Measurements from ENCODE around the gene IL31RA.
"Not testable (repeated sequence)": the region's sequence is repeated elsewhere in the genome, so short reads cannot be mapped to it uniquely, and the experiment has no call there.

The IL31RA gene

GRCh38 chr5:55927861-55928655, 76.9 kb downstream of the IL31RA start:
- DNase-seq, result no peak

GRCh38 chr5:55929020-55929799, 78.1 kb downstream of the IL31RA start:
- no peak for DNase-seq

GRCh38 chr5:55932700-55933099, 81.5 kb downstream of the IL31RA start:
- DNase-seq, result no peak

- DNase-seq, result no peak
Observed at GRCh38 chr5:55933377-55934114, 82.4 kb downstream of the IL31RA start.

- DNase-seq, result no peak
Observed at GRCh38 chr5:55934115-55934613, 83.0 kb downstream of the IL31RA start.

- DNase-seq, result no peak
Observed at GRCh38 chr5:55934720-55935119, 83.6 kb downstream of the IL31RA start.

- no peak for DNase-seq
Observed at GRCh38 chr5:55935371-55935770, 84.2 kb downstream of the IL31RA start.

GRCh38 chr5:55936100-55936693, 85.0 kb downstream of the IL31RA start:
- DNase-seq, result peak; percentile 57

GRCh38 chr5:55937598-55937997, 86.4 kb downstream of the IL31RA start:
- DNase-seq, result not testable (repeated sequence)

GRCh38 chr5:55941154-55941553, 90.0 kb downstream of the IL31RA start:
- not testable (repeated sequence) for DNase-seq

GRCh38 chr5:55959208-55959607, 108.1 kb downstream of the IL31RA start:
- no peak for DNase-seq

GRCh38 chr5:55960779-55961178, 109.6 kb downstream of the IL31RA start:
- DNase-seq, result no peak

- DNase-seq, result no peak
Observed at GRCh38 chr5:55965525-55965924, 114.4 kb downstream of the IL31RA start.

GRCh38 chr5:55966284-55966683, 115.1 kb downstream of the IL31RA start:
- no peak for DNase-seq

- no peak for DNase-seq
Observed at GRCh38 chr5:55969956-55970355, 118.8 kb downstream of the IL31RA start.
